NCI-H2171 treated with DMSO at 0.1 percent for 48 hours (cell line): ENCODE data around the gene ATP6V1A.

Experiments
- DNase-seq: peaks from one replicate; lab custom pipeline; 2025; lab: John Stamatoyannopoulos, UW

The ATP6V1A gene

DNA sequence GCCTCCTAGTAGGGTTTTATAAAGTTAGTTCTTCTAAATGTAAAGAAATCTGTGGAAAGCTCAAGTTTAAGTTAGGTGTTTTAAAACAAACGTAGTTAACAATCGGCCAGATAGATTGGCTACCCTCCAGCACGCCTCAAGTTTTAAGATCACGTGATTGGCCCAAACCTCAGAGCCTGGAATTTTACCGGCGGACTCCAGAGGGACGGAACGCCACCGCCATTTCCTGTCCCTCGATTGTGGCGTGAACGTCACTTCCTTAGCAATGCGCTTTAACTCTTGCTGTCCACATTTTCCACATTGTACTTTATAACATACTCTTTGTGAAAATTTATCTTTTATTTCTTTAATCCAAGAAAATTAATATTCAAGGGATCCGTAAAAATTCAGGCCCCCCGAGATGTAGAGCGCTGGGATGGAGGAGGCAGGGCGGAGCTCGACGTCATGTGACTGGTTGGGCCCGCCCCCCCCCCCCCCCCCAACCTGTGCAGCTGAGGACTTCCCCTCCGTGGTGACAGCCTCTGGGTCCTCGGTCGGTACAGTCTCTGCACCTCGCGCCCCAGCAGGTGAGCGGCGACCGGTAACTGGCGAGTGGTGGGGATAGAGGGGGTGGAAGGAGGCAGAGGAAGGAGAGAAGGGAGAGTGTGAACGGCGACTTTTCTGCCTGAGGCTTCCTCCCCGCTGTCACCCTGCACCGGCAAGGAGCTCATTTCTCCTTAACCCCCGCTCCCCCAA, at the start of gene ATP6V1A:
ATP6V1A (plus strand) TSS at position 488 of the 735 bp plus-strand sequence. CDS start 31,719 bp downstream, outside the sequence.
- peak; percentile 98 for DNase-seq

DNA sequence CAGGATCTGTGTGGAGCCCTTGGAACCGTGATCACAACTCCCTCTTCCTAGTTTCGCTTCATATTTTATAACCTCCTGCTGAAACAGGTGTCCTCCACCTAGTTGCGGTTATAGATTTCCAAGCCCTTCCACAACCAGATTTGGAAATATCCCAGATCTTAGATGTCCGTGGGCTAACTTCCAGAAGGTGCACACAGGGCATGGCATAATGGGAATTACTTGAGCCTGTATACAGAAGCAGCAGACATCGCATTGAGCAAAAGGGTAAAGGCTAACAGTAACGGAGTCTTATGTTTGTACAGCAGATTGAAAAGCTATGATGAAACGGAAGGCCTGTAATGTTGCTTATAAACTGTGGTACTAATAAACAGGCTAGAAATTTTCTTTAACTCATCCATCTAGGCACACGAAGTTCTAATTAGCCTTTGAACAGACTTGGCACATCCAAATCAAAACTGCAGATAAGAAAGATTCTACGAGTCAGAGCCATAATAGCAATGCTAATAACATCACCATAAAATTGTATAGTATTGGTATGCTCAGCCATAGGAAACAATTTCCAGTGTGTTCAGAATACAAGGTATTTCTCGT, 49.2 kb upstream of the ATP6V1A start:
- DNase-seq = no peak

DNA sequence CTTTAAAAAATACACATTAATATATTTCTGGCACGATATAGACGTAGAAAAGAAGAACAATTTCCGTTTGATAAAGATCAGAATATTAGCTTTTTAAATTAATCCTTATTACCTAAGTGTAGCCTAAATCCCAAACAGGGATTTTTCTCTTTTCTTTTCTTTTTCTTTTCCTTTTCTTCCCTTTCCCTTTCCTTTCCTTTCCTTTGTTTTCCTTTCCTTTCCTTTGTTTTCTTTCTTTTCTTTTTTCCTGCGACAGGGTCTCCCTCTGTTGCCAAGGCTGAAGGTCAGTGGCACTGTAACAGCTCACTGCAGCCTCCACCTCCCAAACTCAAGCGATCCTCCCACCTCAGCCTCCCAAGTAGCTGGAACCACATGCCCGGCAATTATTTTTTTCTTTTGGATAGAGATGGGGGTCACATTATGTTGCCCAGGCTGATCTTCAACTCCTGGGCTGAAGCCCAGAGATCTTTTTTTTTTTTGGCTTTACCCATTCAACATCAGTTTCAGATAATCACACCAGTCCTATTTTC, 48.6 kb upstream of the ATP6V1A start:
- no peak for DNase-seq

DNA sequence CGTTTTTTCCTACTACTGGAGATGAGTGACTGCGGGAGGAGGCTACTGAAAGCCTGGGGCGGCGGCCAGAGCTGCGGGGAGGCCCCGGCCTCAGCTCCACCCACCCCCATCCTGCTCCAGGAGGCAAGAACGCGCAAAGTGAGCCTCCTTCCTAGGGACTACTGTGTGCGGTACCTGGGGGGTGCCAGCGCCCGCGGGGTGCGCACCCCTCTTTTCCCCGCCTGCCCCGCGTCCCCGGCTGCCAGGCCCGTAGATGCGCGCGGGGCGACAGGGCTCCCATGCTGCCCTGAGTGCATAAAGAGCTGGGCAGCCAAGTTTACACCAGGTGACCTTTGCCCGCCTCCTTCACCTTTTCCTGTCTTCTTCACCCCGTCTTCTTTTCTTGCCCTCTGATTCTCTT, 47.9 kb upstream of the ATP6V1A start:
- no peak for DNase-seq

DNA sequence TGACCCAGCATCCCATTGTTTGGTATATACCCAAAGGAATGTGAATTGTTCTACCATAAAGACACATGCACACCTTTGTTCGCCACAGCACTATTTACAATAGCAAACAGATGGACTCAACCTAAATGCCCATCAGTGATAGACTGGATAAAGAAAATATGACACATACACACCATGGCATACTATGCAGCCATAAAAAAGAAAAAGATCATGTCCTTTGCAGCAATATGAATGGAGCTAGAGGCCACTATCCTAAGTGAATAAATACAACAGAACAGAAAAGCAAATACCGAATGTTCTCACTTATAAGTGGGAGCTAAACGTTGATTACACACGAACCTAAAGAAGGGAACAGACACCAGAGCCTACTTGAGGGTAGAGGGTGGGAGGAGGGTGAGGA, 39.0 kb upstream of the ATP6V1A start:
- DNase-seq = no peak

DNA sequence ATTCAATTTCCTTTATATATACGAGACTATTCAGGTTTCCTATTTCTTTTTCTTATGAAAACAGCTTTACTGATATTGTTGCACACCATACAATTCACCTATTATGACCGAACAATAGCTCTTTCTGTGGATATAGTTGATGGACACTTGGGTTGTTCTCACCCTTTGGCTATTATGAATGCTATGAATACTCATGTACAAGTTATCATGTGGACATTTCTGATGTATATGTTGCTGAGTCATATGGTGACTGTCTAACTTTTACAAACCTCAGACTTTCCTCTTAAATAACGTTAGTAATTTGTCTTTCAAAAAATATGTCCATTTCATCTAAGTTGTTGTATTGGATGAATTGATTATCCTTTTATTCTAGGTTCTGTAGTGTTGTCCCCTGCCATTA, 34.7 kb upstream of the ATP6V1A start:
- DNase-seq = no peak

DNA sequence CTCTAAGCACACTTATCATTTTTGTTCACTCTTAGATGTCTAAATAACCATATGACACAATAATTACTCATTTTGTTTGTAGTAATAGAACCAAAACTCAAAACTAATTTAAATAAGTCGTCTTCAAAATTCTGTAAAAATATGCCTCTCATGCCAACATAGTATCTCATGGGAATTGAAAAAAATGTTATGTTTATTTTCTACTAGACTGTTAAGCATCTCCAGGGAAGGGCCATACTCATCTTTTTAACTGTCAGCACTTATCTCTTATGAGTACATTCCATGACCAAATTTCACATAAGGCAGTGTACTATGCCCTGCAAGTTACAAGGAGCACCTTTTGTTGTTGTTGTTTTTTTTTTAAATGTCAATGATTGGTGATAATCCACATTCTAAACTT, 32.1 kb upstream of the ATP6V1A start:
- no peak for DNase-seq

DNA sequence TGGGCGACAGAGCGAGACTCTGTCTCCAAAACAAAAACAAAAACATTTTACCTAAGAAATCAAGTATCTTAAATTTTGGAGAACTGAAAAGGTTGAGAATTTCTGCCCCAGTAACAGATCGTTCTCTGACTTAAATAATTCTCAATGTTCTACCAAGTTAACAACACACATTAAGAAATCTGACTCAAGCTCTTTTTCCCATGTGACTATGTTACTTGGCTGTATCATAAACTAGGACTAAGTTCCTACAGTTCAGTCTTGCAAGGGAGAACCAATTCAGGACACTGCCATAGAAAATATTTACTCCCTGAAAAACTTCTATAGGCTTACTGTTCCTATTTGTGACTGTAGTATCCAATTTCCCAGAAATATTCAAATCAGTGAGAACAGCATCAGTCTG, 29.5 kb upstream of the ATP6V1A start:
- no peak for DNase-seq

DNA sequence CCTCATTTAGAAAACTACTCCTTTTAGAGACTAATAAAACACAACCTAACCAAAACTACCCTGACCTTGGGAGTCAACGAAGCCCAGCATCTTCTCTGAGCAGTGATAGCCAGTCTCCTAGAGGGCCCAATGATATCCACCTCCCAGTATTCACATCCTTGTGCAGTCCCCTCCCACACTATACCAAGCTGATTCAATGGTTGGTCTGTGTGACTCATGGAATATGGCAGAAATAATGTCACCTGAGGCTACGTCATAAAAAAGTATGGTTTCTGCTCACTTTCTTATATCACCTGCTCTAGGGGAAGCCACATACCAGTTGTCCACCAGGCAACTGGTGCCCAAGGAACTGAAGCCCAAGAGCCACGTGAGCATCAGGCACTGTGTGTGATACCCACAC, 29.0 kb upstream of the ATP6V1A start:
- DNase-seq = no peak

DNA sequence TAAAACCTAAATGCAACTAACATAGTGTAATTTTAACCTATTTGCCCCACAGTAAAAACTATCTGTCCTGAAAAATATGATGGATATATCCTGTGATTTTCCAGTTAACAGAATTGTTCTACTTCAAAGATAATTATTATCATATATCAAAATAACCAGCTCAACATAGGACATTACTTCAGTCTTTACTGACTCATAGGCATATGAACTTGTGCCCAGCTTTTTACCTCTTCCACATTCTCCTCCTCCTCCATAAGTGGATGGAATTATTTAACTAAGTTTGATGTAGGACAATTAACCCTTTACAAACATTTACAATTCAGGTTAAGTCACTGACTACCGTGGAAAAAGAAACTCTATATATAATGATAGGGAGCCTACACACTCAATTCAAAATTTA, 27.5 kb upstream of the ATP6V1A start:
- DNase-seq = no peak

DNA sequence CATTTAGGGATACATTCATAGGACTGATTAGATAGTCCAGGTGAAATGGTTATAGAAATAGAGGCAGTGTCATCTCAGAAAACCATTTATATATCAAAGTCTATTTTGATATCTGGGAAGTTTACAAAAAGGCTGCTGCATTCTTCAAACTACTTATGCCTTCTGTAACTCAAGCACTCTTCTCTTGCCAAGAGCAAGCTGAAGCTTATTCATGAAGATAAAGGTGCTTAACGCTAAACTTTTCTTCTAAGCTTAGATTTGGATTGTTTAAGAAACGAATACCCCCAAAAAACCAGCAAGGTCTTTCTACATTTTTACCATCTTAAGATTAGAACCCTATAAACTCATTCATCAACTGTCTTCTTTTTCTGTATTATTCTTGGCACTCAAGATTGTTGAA, 27.1 kb upstream of the ATP6V1A start:
- DNase-seq = no peak

DNA sequence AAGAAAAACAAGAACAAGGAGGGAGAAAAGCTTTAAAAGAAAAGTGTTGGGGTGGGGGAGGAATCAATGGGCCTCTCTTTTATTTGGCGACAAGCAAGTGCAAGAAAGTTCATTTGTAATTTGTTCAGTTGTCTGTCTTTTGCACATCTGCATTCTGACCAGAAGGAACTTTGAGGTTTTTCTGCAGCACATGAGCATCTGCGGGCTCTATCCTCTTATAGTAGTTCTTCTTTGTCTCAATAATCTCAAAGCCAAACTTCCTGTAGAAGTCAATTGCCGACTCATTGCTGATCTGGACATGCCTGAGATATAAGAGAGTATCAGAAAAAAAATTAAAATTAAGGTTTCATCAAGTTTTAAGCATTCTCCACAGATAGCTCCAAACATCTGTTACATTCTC, 25.2 kb upstream of the ATP6V1A start:
- no peak for DNase-seq

DNA sequence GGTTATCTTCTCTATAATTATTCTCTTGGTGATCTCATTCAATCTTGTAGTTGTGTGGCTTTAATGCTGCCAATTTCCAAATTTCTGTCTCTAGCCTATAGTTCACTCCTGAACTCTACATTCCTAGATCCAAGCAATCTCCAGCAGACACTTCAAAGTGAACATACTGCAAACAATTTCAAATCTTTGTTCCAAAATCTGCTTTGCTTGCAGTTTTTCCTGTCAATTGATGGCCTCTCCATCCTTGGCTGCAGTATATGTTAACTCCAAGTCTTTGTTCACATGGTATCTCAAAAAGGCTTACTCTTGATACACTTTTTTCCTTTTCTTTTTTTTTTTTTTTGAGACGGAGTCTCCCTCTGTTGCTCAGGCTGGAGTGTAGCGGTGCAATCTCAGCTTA, 18.2 kb upstream of the ATP6V1A start:
- DNase-seq = no peak

DNA sequence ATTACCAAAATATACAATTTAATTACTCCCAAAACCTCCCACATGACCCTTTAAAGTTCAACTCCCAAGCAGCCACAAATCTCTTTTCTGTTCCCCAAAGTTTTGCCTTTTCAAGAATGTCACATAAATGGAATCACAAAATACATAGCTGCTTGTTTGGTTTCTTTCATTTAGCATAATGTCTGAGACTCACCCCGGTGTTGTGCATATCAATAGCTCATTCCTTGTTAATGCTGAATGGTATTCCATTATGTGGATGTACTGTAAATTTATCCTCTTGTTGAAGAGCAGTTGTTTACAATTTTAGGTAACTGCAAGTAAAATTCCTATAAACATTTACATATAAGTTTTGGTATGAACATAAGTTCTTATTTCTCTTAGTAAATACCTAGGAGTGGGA, 16.3 kb upstream of the ATP6V1A start:
- no peak for DNase-seq

DNA sequence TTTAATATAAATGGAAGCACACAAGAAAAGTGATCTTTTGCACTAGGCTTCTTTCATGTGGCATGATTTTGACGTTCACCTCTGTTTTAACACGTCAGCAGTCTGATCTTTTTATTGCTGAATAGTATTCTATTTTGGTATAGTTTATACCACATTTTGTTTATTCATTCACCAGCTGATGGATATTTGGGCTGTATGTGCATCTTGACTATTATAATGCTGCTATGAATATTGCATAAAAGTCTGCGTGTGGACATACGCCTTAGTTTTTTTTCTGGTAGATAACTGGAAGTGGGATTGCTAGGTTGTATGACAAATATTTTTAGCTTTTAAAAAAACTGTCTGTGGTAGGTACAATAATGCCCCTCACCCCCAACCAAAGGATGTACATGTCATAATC, 15.1 kb upstream of the ATP6V1A start:
- DNase-seq = no peak

DNA sequence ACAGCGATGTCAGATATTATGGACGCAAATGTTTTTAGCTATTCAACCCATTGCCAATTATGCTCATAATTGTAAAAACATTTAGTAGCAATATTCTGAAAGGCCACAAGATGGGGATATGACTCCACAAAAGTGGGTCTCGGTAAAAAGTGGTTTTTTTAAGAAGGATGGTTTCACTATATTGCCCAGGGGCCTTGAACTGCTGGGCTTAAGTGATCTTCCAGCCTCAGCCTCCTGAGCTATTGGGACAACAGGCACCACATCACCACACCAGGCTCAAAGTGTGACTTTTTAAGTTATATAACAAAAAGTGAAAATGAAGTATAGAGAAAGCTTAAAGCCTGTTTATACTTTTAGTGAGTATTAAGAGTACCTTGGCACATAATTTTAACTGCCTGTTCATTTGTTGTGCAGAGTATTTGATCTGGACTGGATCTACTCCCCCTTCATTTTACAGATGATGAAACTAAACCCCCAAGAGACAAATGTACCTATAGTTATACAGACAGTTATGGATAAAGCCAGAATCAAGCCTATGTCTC, 10.2 kb upstream of the ATP6V1A start:
- peak; percentile 70 for DNase-seq

DNA sequence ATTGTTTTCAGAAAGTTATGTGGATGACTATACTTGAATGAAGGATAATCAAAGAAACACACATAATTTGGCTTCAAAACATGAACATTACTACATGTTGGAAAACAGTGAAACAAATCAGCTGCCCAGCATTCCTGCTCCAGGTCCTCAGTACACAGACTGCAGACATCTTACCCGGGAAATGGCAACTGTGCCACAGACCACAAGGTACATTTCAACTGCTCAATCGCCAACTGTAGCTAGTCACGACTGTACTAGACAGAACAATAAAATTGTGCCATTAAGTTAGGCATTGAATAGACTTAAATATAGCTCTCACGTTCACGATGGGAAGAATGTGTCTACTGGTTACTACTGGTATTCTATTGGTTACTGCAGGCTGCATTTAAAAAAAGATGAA, 5.7 kb upstream of the ATP6V1A start:
- DNase-seq = no peak

DNA sequence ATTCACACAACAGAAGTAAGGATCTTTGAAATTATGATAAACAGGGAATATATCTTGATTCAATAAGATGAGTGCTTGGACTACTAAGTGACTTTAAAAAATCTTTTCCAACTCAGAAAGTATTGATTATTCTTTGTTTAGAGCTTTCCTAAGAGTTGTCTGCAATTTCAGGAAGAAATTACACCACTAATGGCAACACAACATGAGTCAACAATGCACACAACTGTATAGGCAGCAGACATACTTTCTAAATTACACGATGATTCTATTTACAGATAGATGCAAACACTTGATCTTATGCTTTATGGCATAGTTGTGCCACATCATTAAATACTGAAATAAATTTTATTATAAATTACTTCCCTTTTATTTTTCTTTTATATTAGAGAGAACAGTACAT, 5.2 kb upstream of the ATP6V1A start:
- no peak for DNase-seq

DNA sequence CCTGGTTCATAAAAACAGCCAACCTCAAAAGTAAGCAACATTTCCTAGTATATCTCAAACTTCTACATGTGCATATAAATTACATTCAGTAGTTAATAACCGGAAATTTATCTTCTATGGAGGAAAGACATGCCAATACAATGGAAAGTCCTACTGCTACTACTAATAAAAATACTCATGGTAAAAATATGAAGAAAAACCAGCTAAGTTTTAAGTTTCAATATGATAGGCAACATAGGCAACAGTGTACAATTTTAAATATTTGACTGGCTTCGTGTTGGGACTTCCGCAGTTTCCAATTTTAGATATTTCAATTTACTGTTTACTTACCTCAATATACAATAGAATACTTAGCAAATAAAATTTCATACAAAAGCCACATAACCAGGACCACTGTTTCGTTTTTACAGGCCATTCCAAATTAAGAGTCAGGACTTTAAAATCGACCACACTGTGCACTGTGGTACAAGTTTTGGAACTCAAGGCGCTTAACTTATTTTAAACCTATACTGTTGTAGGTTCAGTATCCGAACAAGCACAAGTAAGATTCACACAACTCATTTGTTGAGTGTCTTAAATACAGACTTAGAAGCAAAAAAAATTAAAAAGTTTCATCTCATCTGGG, 3.7 kb upstream of the ATP6V1A start:
- DNase-seq = no peak

DNA sequence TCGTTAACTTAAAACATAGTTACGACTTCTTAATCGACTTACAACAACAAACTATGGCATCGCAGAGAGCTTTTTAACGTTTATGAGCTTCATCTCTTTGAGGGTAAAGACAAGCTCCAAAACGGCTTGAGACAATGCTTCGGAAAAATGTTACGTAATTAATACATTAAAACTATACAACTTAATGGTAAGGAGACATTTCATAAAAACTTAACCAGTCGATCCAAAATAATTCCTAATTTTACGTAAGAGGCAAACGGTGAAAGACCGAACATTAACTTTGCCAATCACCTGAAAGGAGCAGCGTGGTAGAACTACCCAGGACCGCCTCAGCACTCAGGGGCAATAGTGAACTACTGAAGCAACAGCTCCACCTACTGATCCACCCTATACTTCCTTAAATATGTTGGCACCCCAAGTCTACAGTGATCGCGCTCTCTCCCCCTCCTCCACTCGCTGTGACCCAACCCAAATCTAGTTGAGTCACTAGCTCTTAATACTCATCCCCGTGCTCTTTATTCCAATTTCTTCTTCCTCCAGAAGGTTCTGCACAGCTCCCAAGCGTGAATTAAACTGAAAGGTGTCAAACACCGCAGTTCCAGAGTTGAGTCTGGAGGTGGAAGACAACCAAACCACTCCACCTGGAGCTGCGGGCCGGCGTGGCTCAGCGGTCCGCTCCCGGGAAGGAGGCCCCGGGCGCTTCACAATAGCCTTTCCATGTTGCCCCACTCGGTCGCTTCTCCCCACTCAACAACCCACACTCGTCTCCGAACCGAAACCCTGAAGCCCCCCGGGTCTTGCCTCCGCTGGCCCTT, 1.7 kb upstream of the ATP6V1A start:
- DNase-seq = peak; percentile 88

DNA sequence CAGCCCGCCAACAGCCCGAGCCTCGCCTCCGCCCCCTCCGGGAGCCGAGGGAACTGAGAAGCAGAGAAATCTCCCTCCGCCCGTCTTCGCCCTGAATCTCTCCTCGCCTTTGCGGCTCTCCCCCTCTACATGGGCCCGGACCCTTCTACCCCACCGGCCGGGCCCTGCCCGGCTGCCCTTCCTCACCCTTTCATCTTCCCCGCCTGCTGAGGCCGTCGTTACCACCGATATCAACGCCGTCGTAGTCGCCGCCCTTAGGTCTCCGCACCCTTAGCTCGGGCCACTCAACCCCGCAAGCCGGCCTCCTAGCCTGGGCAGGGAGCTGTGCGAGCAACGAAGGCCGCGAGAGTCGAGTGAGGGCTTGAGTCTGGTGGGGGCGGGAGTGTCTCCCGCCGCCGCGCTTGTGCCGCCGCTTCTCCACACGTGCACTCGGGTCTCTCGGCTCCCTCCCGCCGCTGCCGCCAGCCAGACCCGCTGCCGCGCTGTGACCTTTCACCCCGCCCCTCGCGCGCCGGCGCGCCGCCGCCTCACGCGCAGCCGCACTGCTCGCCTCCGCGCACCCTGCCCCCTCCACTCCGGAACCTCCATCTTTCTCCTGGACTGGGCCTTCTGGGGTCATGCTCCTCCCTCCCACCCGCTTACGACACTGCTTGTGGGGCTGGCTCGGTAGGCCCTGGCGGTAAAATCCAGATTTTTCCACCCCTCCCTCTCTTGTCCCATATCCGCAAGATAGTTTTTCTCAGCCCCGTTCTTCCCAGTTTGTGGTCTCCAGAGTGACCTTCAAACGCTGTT, 883 bp upstream of the ATP6V1A start, which contains the start of gene NAA50:
NAA50 (minus strand) TSS at position 494 of the 792 bp plus-strand sequence; CDS start at position 194, 300 bp downstream.
- peak; percentile 96 for DNase-seq
